GM23338 (cell line): ENCODE results near the gene PBOV1. TPM values are rescaled to one million over a fixed set of nuclear protein-coding genes. Genes with fewer than 3 reads are reported as not detected.

ENCODE experiments used
- ATAC-seq: fragments of 200-7000 bp; cut with Tn5 transposase; 3 replicates; pipeline ENCODE4 v1.9.1; 2020
- DNase-seq: peaks from one replicate; pipeline ENCODE4 v3.0.0-alpha.2; 2015; ENCODE audit warnings: low spot score
- H2AFZ ChIP-seq: fragments of 200-600 bp; sonication (generic); 2 replicates; pipeline ENCODE4 v1.8.0; 2016; ENCODE audit warnings: antibody characterized with exemption, mild to moderate bottlenecking, moderate library complexity
- H3F3A ChIP-seq: fragments of 200-600 bp; sonication (generic); replicated peaks from 2 replicates; pipeline ENCODE4 v1.8.0; 2017; ENCODE audit warnings: antibody characterized with exemption, mixed run types, low read depth
- H3K27ac ChIP-seq: fragments of 200-600 bp; sonication (generic); 2 replicates; pipeline ENCODE4 v1.6.1; 2016; ENCODE audit warnings: low read depth
- H3K27me3 ChIP-seq: fragments of 200-600 bp; sonication (generic); 2 replicates; pipeline ENCODE4 v1.8.0; 2016; ENCODE audit warnings: mild to moderate bottlenecking, mixed run types, moderate library complexity; ENCODE audit not compliant: insufficient read depth
- H3K36me3 ChIP-seq: fragments of 200-600 bp; sonication (generic); 2 replicates; pipeline ENCODE4 v1.8.0; 2016; ENCODE audit warnings: mild to moderate bottlenecking; ENCODE audit not compliant: insufficient read depth
- H3K4me1 ChIP-seq: fragments of 200-600 bp; sonication (generic); 2 replicates; pipeline ENCODE4 v1.8.0; 2016; ENCODE audit warnings: mild to moderate bottlenecking, moderate library complexity; ENCODE audit not compliant: insufficient read depth
- H3K4me2 ChIP-seq: fragments of 200-600 bp; sonication (generic); 2 replicates; pipeline ENCODE4 v1.7.1; 2017; ENCODE audit warnings: mixed run types
- H3K4me3 ChIP-seq: fragments of 200-600 bp; sonication (generic); 2 replicates; pipeline ENCODE4 v1.6.1; 2016; ENCODE audit warnings: mixed run types
- H3K79me2 ChIP-seq: fragments of 200-600 bp; sonication (generic); replicated peaks from 2 replicates; pipeline ENCODE4 v1.8.0; 2017; ENCODE audit warnings: mild to moderate bottlenecking; ENCODE audit not compliant: insufficient read depth
- H3K9me2 ChIP-seq: fragments of 200-600 bp; sonication (generic); 2 replicates; pipeline ENCODE4 v1.8.0; 2017; ENCODE audit not compliant: insufficient read depth
- H4K20me1 ChIP-seq: fragments of 200-600 bp; sonication (generic); replicated peaks from 2 replicates; pipeline ENCODE4 v1.8.0; 2017; ENCODE audit warnings: mild to moderate bottlenecking; ENCODE audit not compliant: insufficient read depth
- H3K27ac Mint-ChIP-seq: 2 replicates; pipeline ENCODE4 v1.8.0; 2020; ENCODE audit warnings: inconsistent platforms, mild to moderate bottlenecking, moderate library complexity, mixed read lengths
- H3K27me3 Mint-ChIP-seq: 3 replicates; pipeline ENCODE4 v1.8.0; 2022; ENCODE audit warnings: low read depth, mild to moderate bottlenecking, moderate library complexity, mixed read lengths, inconsistent platforms; ENCODE audit not compliant: insufficient read depth, poor library complexity
- H3K36me3 Mint-ChIP-seq: 3 replicates; pipeline ENCODE4 v1.8.0; 2021; ENCODE audit warnings: low read depth, mild to moderate bottlenecking, inconsistent platforms, moderate library complexity, mixed read lengths
- H3K4me1 Mint-ChIP-seq: 3 replicates; pipeline ENCODE4 v1.8.0; 2020; ENCODE audit warnings: mild to moderate bottlenecking, inconsistent platforms, mixed read lengths
- H3K4me3 Mint-ChIP-seq: 3 replicates; pipeline ENCODE4 v1.8.0; 2021; ENCODE audit warnings: moderate library complexity, mild to moderate bottlenecking, inconsistent platforms, mixed read lengths
- H3K9me3 Mint-ChIP-seq: 3 replicates; pipeline ENCODE4 v1.8.0; 2020; ENCODE audit warnings: moderate library complexity, mild to moderate bottlenecking, inconsistent platforms, mixed read lengths
- CREB1 ChIP-seq: fragments of 250-450 bp; sonication (Bioruptor Pico); IDR thresholded peaks from 2 replicates; pipeline ENCODE4 v1.5.0; 2020; ENCODE audit warnings: low read depth, mild to moderate bottlenecking, moderate library complexity
- EZH2phosphoT487 ChIP-seq: fragments of 200-600 bp; sonication (generic); IDR thresholded peaks from one replicate; pipeline ENCODE4 v1.8.1; 2018; ENCODE audit warnings: antibody characterized with exemption; ENCODE audit not compliant: unreplicated experiment
- POLR2AphosphoS5 ChIP-seq: IDR thresholded peaks from 2 replicates; pipeline ENCODE4 v1.6.1; 2016; ENCODE audit warnings: antibody characterized with exemption, low read depth
- STAT1 ChIP-seq: IDR thresholded peaks from one replicate; pipeline ENCODE4 v1.6.1; 2016; ENCODE audit warnings: antibody characterized with exemption; ENCODE audit not compliant: unreplicated experiment
- polyA plus RNA-seq: library from polyadenylated mRNA; unstranded; fragments of >200 nt; fragmentation: Nextera tagmentation; extraction: Ambion mirVana; gene quantifications from 2 replicates; pipeline ENCODE4 v1.2.1, GENCODE V29; 2016
- total RNA-seq: library from RNA; depleted of rRNA; stranded (reverse); fragments of >200 nt; shearing (Covaris generic); gene quantifications from 2 replicates; pipeline ENCODE4 v1.2.3, GENCODE V29; 2014
- TF ChIP-seq, protein P1 (sequence below), 2 experiments: fragments of 200-600 bp in 1 of 2; sonication (generic) in 1 of 2; conservative IDR thresholded peaks; 2 replicates each; pipeline versions ENCODE4 v1.5.1 to v1.6.1; 2016 to 2017; ENCODE audit warnings: antibody characterized with exemption in 2 of 2, low read depth in 2 of 2, mild to moderate bottlenecking in 2 of 2, moderate library complexity in 1 of 2
- TF ChIP-seq, protein P2 (sequence below): IDR thresholded peaks from one replicate; pipeline ENCODE4 v1.6.1; 2018; ENCODE audit warnings: antibody characterized with exemption; ENCODE audit not compliant: unreplicated experiment
- TF ChIP-seq, protein P3 (sequence below): fragments of 250-450 bp; sonication (Bioruptor Pico); IDR thresholded peaks from 2 replicates; pipeline ENCODE4 v1.5.0; 2020; ENCODE audit warnings: mild to moderate bottlenecking, moderate library complexity

PBOV1 gene
- total and polyA plus RNA-seq, 2 experiments from 2014 or later: not detected

DNA sequence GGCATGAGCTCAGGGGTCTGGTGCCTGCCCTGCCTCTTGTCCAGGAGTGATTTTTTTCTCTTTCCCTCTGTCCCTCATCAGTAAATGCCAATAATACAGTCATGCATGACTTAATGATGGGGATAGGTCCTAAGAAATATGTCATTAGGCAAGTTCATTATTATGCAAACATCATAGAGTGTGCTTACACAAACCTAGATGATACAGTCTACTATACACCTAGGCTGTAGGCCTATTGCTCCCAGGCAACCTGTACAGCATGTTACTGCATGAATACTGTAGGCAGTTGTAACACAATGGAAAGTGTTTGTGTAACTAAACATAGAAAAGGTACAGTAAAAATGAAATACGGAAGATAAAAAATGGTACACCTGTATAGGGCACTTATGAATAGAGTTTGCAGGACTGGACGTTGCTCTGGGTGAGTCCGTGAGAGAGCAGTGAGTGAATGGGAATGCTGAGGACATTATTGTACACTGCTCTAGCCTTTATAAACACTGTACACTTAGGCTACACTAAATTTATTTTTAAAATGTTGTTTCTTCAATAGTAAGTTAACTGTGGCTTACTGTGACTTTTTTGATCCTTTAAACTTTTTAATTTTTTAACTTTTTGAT, 22.1 kb downstream of the PBOV1 start:
- peaks cover 8% of the 10 kb centered on the region for H3K27me3 Mint-ChIP-seq
- TF ChIP-seq STAT1 (no peak), POLR2AphosphoS5 (no peak), EZH2phosphoT487 (no peak)
- TF ChIP-seq, protein P1, sequence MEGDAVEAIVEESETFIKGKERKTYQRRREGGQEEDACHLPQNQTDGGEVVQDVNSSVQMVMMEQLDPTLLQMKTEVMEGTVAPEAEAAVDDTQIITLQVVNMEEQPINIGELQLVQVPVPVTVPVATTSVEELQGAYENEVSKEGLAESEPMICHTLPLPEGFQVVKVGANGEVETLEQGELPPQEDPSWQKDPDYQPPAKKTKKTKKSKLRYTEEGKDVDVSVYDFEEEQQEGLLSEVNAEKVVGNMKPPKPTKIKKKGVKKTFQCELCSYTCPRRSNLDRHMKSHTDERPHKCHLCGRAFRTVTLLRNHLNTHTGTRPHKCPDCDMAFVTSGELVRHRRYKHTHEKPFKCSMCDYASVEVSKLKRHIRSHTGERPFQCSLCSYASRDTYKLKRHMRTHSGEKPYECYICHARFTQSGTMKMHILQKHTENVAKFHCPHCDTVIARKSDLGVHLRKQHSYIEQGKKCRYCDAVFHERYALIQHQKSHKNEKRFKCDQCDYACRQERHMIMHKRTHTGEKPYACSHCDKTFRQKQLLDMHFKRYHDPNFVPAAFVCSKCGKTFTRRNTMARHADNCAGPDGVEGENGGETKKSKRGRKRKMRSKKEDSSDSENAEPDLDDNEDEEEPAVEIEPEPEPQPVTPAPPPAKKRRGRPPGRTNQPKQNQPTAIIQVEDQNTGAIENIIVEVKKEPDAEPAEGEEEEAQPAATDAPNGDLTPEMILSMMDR (conservative IDR thresholded peaks at IDR 0.05; ENCODE audit: low read depth in 2 of 2): no peak
- Histone ChIP-seq H2AFZ (no peak overlapping the region), H3K27ac (no peak overlapping the region), H3K4me3 (no peak overlapping the region), H3K4me2 (no peak overlapping the region), H3F3A (no peaks in the 10 kb centered on the region), H3K4me1 (peaks cover 22% of the 10 kb centered on the region), H3K79me2 (peaks cover 4% of the 10 kb centered on the region; the same call in 1 of the 2 replicates), H3K27me3 (no peaks in the 10 kb centered on the region), H3K9me2 (no peaks in the 10 kb centered on the region), H4K20me1 (no peaks in the 10 kb centered on the region), H3K36me3 (no peaks in the 10 kb centered on the region)
- H3K9me3 Mint-ChIP-seq: peaks cover 13% of the 10 kb centered on the region; the same call in 2 of the 3 replicates
- H3K27ac Mint-ChIP-seq: no peak overlapping the region
- H3K4me3 Mint-ChIP-seq: no peak overlapping the region
- peaks cover 39% of the 10 kb centered on the region for H3K4me1 Mint-ChIP-seq
- ATAC-seq: no peak
- H3K36me3 Mint-ChIP-seq: peaks cover 15% of the 10 kb centered on the region
- no peak for DNase-seq

DNA sequence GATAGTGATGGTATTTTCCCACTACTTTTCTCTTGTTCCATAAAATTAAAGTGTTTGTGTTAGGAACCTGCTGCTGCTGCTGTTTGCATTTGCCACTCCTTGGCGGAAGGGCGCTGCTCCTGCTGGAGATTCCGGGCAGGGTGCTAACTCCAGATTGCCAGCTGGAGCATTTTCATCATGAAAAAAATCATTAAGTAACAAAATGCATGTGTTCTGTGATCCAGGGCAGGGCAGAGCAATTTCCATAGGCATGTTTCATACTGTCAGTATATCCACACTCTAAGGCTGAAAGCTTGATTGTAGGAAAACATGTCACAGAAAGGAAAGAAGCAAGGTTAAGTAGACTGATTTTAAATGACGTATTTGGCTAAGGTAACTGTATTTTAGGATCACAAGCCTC, 24.0 kb downstream of the PBOV1 start:
- Histone ChIP-seq H3K4me1 (peaks cover 22% of the 10 kb centered on the region), H3K9me2 (no peaks in the 10 kb centered on the region), H3K4me2 (no peak overlapping the region), H3K27me3 (no peaks in the 10 kb centered on the region), H3F3A (no peaks in the 10 kb centered on the region), H4K20me1 (no peaks in the 10 kb centered on the region), H3K27ac (no peak overlapping the region), H2AFZ (no peak overlapping the region), H3K4me3 (no peak overlapping the region), H3K79me2 (peaks cover 4% of the 10 kb centered on the region; the same call in 1 of the 2 replicates), H3K36me3 (no peaks in the 10 kb centered on the region)
- H3K4me3 Mint-ChIP-seq: no peak overlapping the region
- 0 out of 3 replicates have a peak, but pooled peaks cover under 1% of the 10 kb centered on the region for H3K9me3 Mint-ChIP-seq
- no peak for DNase-seq
- peaks cover under 1% of the 10 kb centered on the region; the same call in 1 of the 3 replicates for H3K36me3 Mint-ChIP-seq
- H3K27ac Mint-ChIP-seq: no peak overlapping the region
- no peak for ATAC-seq
- H3K4me1 Mint-ChIP-seq: peaks cover 36% of the 10 kb centered on the region
- H3K27me3 Mint-ChIP-seq: peaks cover 4% of the 10 kb centered on the region
- TF ChIP-seq, protein P2, sequence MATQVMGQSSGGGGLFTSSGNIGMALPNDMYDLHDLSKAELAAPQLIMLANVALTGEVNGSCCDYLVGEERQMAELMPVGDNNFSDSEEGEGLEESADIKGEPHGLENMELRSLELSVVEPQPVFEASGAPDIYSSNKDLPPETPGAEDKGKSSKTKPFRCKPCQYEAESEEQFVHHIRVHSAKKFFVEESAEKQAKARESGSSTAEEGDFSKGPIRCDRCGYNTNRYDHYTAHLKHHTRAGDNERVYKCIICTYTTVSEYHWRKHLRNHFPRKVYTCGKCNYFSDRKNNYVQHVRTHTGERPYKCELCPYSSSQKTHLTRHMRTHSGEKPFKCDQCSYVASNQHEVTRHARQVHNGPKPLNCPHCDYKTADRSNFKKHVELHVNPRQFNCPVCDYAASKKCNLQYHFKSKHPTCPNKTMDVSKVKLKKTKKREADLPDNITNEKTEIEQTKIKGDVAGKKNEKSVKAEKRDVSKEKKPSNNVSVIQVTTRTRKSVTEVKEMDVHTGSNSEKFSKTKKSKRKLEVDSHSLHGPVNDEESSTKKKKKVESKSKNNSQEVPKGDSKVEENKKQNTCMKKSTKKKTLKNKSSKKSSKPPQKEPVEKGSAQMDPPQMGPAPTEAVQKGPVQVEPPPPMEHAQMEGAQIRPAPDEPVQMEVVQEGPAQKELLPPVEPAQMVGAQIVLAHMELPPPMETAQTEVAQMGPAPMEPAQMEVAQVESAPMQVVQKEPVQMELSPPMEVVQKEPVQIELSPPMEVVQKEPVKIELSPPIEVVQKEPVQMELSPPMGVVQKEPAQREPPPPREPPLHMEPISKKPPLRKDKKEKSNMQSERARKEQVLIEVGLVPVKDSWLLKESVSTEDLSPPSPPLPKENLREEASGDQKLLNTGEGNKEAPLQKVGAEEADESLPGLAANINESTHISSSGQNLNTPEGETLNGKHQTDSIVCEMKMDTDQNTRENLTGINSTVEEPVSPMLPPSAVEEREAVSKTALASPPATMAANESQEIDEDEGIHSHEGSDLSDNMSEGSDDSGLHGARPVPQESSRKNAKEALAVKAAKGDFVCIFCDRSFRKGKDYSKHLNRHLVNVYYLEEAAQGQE: no peak
- TF ChIP-seq, protein P3, sequence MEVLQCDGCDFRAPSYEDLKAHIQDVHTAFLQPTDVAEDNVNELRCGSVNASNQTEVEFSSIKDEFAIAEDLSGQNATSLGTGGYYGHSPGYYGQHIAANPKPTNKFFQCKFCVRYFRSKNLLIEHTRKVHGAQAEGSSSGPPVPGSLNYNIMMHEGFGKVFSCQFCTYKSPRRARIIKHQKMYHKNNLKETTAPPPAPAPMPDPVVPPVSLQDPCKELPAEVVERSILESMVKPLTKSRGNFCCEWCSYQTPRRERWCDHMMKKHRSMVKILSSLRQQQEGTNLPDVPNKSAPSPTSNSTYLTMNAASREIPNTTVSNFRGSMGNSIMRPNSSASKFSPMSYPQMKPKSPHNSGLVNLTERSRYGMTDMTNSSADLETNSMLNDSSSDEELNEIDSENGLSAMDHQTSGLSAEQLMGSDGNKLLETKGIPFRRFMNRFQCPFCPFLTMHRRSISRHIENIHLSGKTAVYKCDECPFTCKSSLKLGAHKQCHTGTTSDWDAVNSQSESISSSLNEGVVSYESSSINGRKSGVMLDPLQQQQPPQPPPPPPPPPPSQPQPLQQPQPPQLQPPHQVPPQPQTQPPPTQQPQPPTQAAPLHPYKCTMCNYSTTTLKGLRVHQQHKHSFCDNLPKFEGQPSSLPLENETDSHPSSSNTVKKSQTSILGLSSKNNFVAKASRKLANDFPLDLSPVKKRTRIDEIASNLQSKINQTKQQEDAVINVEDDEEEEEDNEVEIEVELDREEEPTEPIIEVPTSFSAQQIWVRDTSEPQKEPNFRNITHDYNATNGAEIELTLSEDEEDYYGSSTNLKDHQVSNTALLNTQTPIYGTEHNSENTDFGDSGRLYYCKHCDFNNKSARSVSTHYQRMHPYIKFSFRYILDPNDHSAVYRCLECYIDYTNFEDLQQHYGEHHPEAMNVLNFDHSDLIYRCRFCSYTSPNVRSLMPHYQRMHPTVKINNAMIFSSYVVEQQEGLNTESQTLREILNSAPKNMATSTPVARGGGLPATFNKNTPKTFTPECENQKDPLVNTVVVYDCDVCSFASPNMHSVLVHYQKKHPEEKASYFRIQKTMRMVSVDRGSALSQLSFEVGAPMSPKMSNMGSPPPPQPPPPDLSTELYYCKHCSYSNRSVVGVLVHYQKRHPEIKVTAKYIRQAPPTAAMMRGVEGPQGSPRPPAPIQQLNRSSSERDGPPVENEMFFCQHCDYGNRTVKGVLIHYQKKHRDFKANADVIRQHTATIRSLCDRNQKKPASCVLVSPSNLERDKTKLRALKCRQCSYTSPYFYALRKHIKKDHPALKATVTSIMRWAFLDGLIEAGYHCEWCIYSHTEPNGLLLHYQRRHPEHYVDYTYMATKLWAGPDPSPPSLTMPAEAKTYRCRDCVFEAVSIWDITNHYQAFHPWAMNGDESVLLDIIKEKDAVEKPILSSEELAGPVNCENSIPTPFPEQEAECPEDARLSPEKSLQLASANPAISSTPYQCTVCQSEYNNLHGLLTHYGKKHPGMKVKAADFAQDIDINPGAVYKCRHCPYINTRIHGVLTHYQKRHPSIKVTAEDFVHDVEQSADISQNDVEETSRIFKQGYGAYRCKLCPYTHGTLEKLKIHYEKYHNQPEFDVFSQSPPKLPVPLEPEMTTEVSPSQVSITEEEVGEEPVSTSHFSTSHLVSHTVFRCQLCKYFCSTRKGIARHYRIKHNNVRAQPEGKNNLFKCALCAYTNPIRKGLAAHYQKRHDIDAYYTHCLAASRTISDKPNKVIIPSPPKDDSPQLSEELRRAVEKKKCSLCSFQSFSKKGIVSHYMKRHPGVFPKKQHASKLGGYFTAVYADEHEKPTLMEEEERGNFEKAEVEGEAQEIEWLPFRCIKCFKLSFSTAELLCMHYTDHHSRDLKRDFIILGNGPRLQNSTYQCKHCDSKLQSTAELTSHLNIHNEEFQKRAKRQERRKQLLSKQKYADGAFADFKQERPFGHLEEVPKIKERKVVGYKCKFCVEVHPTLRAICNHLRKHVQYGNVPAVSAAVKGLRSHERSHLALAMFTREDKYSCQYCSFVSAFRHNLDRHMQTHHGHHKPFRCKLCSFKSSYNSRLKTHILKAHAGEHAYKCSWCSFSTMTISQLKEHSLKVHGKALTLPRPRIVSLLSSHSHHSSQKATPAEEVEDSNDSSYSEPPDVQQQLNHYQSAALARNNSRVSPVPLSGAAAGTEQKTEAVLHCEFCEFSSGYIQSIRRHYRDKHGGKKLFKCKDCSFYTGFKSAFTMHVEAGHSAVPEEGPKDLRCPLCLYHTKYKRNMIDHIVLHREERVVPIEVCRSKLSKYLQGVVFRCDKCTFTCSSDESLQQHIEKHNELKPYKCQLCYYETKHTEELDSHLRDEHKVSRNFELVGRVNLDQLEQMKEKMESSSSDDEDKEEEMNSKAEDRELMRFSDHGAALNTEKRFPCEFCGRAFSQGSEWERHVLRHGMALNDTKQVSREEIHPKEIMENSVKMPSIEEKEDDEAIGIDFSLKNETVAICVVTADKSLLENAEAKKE (CRISPR knock-in tag): no peak
- no peak for TF ChIP-seq CREB1 (CRISPR knock-in tag)
- TF ChIP-seq, protein P1 (conservative IDR thresholded peaks at IDR 0.05; ENCODE audit: low read depth in 2 of 2): no peak
